Testis (tissue), 3 donors: ENCODE results near the gene IRS1. TPM values are rescaled to one million over a fixed set of nuclear protein-coding genes. Genes with fewer than 3 reads are reported as not detected.

ENCODE experiments used
- DNase-seq: peaks from one replicate; pipeline ENCODE4 v3.0.0-alpha.2; 2019
- H3K27ac ChIP-seq, 2 donors: fragments of 200-600 bp; sonication (generic); one replicate each; pipeline ENCODE4 v1.5.1; 2019
- H3K27me3 ChIP-seq: fragments of 200-600 bp; sonication (generic); one replicate; pipeline ENCODE4 v1.5.1; 2019
- H3K36me3 ChIP-seq: fragments of 200-600 bp; sonication (generic); one replicate; pipeline ENCODE4 v1.5.1; 2017; ENCODE audit warnings: low read depth; ENCODE audit errors: missing control alignments
- H3K4me1 ChIP-seq: fragments of 200-600 bp; sonication (generic); one replicate; pipeline ENCODE4 v1.5.1; 2019
- H3K4me3 ChIP-seq, 2 donors: fragments of 200-600 bp; sonication (generic); one replicate each; pipeline ENCODE4 v1.5.1; 2017 to 2019
- H3K9me3 ChIP-seq: fragments of 200-600 bp; sonication (generic); one replicate; pipeline ENCODE4 v1.5.1; 2017
- POLR2A ChIP-seq: fragments of 450-650 bp; IDR thresholded peaks from one replicate; pipeline ENCODE4 v1.6.1; 2017; ENCODE audit warnings: antibody characterized with exemption, mild to moderate bottlenecking, moderate library complexity
- WGBS, 2 donors: methylation state at CpG; one replicate each; pipeline ENCODE4 v1.1.5; 2018; 5-methylcytosine and 5-hydroxymethylcytosine counted together
- intact Hi-C: fragments of 100-400 bp; cut with DNase I; formaldehyde crosslinking; loops from one replicate; pipeline ENCODE4 v1.15.1; 2023; ENCODE audit warnings: low total_unique reads
- polyA plus RNA-seq: library from polyadenylated mRNA; stranded (reverse); fragments of 350-450 nt; fragmentation: Illumina TruSeq; extraction: RNeasy Lipid Tissue Mini Kit (QIAGEN cat#74804); gene quantifications from one replicate; pipeline ENCODE4 v1.2.3, GENCODE V29; 2014; ENCODE audit warnings: low read depth, low replicate concordance; ENCODE audit not compliant: insufficient read depth
- total RNA-seq, 2 donors: library from RNA; depleted of rRNA; stranded (reverse); fragments of >200 nt; gene quantifications; one replicate each; pipeline ENCODE4 v1.2.3, GENCODE V29; 2016
- TF ChIP-seq, protein P1 (sequence below), 3 experiments: fragments of 450-650 bp in 2 of 3; fragments of 200-600 bp in 1 of 3; sonication (generic) in 1 of 3; IDR thresholded peaks; one replicate each; pipeline ENCODE4 v1.5.1; 2016 to 2019; ENCODE audit warnings: antibody characterized with exemption in 3 of 3, mild to moderate bottlenecking in 2 of 3, moderate library complexity in 1 of 3

The IRS1 gene
- total and polyA plus RNA-seq, 3 donors from 2014 or later: 3.1 to 5.9 (median 3.1) TPM

DNA sequence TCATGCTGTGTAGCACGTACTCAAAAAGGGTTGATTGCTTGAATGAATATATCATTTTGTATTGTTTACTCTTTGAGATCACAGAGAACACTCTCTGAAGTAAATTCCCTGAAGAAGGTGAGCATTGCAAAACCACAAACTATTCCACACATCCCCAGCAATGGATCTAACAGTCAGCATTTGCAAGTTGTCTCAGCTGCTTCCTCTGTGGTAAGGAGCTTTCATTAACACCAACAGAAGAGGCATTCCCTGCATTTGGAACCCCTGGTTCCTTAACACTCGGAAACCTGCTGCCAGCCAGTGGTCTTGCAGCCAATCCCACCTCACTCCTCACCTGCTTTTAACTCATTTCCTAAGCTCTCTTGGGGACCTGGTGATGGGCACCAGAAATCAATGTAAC, 108.4 kb downstream of the IRS1 start:
- Histone ChIP-seq H3K4me1 (no peaks in the 10 kb centered on the region), H3K4me3 (no peak overlapping the region), H3K9me3 (no peaks in the 10 kb centered on the region), H3K36me3 (no peaks in the 10 kb centered on the region), H3K27ac (no peak overlapping the region), H3K27me3 (no peaks in the 10 kb centered on the region)
- intact Hi-C loops: no loop called here
- DNase-seq: no peak
- TF ChIP-seq, protein P1, sequence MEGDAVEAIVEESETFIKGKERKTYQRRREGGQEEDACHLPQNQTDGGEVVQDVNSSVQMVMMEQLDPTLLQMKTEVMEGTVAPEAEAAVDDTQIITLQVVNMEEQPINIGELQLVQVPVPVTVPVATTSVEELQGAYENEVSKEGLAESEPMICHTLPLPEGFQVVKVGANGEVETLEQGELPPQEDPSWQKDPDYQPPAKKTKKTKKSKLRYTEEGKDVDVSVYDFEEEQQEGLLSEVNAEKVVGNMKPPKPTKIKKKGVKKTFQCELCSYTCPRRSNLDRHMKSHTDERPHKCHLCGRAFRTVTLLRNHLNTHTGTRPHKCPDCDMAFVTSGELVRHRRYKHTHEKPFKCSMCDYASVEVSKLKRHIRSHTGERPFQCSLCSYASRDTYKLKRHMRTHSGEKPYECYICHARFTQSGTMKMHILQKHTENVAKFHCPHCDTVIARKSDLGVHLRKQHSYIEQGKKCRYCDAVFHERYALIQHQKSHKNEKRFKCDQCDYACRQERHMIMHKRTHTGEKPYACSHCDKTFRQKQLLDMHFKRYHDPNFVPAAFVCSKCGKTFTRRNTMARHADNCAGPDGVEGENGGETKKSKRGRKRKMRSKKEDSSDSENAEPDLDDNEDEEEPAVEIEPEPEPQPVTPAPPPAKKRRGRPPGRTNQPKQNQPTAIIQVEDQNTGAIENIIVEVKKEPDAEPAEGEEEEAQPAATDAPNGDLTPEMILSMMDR (IDR thresholded peaks at IDR 0.05): no peak
- TF ChIP-seq POLR2A: no peak
- 70 to 74% methylated on average over 2 of the region's 2 CpGs for WGBS, 2 donors

DNA sequence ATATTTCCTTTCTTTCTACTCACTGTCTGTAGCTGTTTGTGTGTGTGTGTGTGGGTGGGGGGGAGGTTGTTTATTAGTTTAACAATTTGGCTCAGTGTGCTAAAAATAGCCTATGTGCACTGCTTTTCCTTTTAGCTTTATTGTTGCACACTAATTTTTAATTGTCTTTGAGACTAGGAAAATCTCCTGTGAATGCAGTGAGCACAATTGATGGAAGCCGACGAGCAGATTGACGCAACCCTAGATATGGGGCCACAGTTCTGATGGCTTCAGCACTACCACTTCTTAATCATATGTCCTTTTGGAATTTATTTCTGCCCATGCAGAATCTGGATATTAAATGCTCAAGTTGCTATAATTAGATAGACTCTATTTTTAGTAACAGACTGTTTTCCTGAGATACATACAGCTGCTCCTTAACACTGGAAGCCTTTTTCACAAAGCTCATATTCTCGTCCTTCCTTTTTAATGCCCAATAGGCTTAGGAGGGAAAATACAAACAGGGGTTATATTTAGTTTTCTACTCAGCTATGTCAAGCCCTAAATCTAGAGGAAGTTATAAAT, 109.1 kb downstream of the IRS1 start:
- Histone ChIP-seq H3K27me3 (no peaks in the 10 kb centered on the region), H3K4me3 (no peak overlapping the region), H3K36me3 (no peaks in the 10 kb centered on the region), H3K27ac (peak overlapping the region in 1 of 2 donors; percentile 28), H3K4me1 (no peaks in the 10 kb centered on the region), H3K9me3 (no peaks in the 10 kb centered on the region)
- intact Hi-C loops: no loop called here
- no peak for TF ChIP-seq POLR2A
- TF ChIP-seq, protein P1 (IDR thresholded peaks at IDR 0.05): no peak
- WGBS, 2 donors: 36 to 37% methylated on average over 4 of the region's 4 CpGs
- DNase-seq: no peak

DNA sequence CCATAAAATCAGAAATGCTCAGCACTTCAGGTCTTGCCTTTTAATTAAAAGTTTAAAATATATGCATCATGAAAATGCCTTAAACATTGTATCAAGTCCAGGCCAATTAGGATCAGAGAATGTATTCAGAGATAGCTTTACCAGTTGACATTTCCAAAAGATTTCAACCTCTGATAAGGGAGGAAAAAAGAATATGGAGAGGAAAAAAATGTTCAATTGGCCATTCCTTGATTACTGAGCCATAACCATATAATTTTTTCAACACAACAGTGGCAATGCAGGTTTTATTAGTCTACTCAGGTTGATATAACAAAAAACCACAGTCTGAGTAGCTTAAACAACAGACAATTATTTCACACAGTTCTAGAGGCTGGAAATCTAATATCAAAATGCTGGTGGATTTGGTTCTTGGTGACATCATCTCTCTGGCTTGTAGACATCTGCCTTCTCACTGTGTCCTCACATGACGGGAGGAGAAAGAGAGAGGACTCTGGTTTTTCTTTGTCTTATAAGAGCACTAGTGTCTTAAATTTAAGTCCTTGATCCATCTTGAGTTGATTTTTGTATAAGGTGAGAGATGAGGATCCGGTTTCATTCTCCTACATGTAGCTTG, 111.9 kb downstream of the IRS1 start:
- 95 to 98% methylated on average over 2 of the region's 2 CpGs for WGBS, 2 donors
- Histone ChIP-seq H3K36me3 (no peaks in the 10 kb centered on the region), H3K27ac (no peak overlapping the region), H3K27me3 (no peaks in the 10 kb centered on the region), H3K9me3 (no peaks in the 10 kb centered on the region), H3K4me1 (no peaks in the 10 kb centered on the region), H3K4me3 (no peak overlapping the region)
- intact Hi-C loops: no loop called here
- TF ChIP-seq, protein P1 (IDR thresholded peaks at IDR 0.05): no peak
- TF ChIP-seq POLR2A: no peak
- no peak for DNase-seq

DNA sequence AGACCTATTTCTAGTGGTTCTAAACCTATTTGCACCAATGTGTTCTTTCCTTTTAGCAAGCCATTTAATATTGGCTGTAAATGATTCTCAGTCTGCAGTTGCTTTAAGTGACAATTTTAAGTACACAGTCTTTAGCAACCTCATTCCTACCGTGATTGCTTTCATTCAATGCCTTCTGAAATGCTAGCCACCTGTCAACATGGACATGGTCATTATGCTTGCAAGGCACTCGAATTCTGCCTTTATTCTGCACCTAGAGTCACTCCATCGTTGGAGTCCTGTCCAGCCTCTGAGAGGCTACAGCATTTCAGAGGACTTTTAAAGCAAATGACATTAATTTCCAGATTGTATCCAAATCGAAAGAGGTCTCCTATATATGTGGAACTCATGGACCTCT, 115.1 kb downstream of the IRS1 start:
- no peak for DNase-seq
- Histone ChIP-seq H3K4me1 (no peaks in the 10 kb centered on the region), H3K4me3 (no peak overlapping the region), H3K9me3 (no peaks in the 10 kb centered on the region), H3K27me3 (no peaks in the 10 kb centered on the region), H3K27ac (no peak overlapping the region), H3K36me3 (no peaks in the 10 kb centered on the region)
- TF ChIP-seq POLR2A: no peak
- TF ChIP-seq, protein P1 (IDR thresholded peaks at IDR 0.05): no peak
- 89 to 91% methylated on average over 4 of the region's 4 CpGs for whole genome bisulfite sequencing, 2 donors
- intact Hi-C loops: no loop called here
